Measurements from ENCODE around the gene SLC4A3.

The SLC4A3 gene

DNA sequence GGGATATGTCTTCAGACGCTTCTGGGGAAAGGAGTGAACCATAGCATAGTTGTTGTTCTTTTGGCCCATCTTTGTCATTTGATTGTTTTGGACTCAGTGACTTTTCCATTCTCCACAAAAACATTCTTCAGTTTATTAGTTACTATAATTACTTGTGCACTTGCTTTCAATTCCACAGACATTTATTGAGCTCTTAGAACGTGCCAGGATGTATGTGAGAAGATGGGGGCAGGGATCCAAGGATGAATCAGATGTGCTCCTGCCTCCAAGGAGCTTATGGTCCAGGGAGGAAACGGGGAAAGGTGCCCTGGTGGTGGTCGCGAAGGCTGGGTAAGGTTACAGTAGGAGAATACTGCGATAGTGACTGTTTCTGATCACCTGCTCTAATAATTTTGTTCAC is 6.9 kb upstream of the SLC4A3 start:
- Histone ChIP-seq H3K4me1 (no peaks in the 10 kb centered on the region), H3K79me2 (no peaks in the 10 kb centered on the region), H3K9ac (no peak overlapping the region), H3K4me3 (ENCODE audit: low read depth, low read length) (no peak overlapping the region), H3K36me3 (ENCODE audit: control insufficient read depth, insufficient read depth, low read length) (no peaks in the 10 kb centered on the region), H3K27ac (no peak overlapping the region), H2AFZ (no peak overlapping the region), H3K9me3 (ENCODE audit: control insufficient read depth, low read length) (no peaks in the 10 kb centered on the region), H3K27me3 (ENCODE audit: control insufficient read depth, insufficient read depth, low read length) (no peaks in the 10 kb centered on the region), H3K4me2 (ENCODE audit: low read length) (no peak overlapping the region)
- TF ChIP-seq, protein P1, sequence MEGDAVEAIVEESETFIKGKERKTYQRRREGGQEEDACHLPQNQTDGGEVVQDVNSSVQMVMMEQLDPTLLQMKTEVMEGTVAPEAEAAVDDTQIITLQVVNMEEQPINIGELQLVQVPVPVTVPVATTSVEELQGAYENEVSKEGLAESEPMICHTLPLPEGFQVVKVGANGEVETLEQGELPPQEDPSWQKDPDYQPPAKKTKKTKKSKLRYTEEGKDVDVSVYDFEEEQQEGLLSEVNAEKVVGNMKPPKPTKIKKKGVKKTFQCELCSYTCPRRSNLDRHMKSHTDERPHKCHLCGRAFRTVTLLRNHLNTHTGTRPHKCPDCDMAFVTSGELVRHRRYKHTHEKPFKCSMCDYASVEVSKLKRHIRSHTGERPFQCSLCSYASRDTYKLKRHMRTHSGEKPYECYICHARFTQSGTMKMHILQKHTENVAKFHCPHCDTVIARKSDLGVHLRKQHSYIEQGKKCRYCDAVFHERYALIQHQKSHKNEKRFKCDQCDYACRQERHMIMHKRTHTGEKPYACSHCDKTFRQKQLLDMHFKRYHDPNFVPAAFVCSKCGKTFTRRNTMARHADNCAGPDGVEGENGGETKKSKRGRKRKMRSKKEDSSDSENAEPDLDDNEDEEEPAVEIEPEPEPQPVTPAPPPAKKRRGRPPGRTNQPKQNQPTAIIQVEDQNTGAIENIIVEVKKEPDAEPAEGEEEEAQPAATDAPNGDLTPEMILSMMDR (IDR thresholded peaks at IDR 0.05): no peak

- no peaks in the 10 kb centered on the region for H3K9me3 ChIP-seq (ENCODE audit: control insufficient read depth, low read length)
- TF ChIP-seq, protein P1 (IDR thresholded peaks at IDR 0.05): no peak
- H3K4me2 ChIP-seq (ENCODE audit: low read length): no peak overlapping the region
- H2AFZ ChIP-seq: no peak overlapping the region
- no peaks in the 10 kb centered on the region for H3K4me1 ChIP-seq
- no peaks in the 10 kb centered on the region for H3K79me2 ChIP-seq
- no peaks in the 10 kb centered on the region for H3K36me3 ChIP-seq (ENCODE audit: control insufficient read depth, insufficient read depth, low read length)
- H3K4me3 ChIP-seq (ENCODE audit: low read depth, low read length): no peak overlapping the region
- no peak overlapping the region for H3K9ac ChIP-seq
- no peak overlapping the region for H3K27ac ChIP-seq
- H3K27me3 ChIP-seq (ENCODE audit: control insufficient read depth, insufficient read depth, low read length): no peaks in the 10 kb centered on the region
These were observed 5.5 kb upstream of the SLC4A3 start for GRCh38 chr2:219621935-219622334.

GRCh38 chr2:219622472-219622871 is 5.0 kb upstream of the SLC4A3 start:
- Histone ChIP-seq H3K27ac (no peak overlapping the region), H3K4me3 (ENCODE audit: low read depth, low read length) (no peak overlapping the region)

GRCh38 chr2:219624565-219624964 is 2.9 kb upstream of the SLC4A3 start:
- Histone ChIP-seq H3K9ac (no peak overlapping the region), H3K9me3 (ENCODE audit: control insufficient read depth, low read length) (no peaks in the 10 kb centered on the region), H3K27me3 (ENCODE audit: control insufficient read depth, insufficient read depth, low read length) (no peaks in the 10 kb centered on the region), H2AFZ (no peak overlapping the region), H3K36me3 (ENCODE audit: control insufficient read depth, insufficient read depth, low read length) (no peaks in the 10 kb centered on the region), H3K4me2 (ENCODE audit: low read length) (no peak overlapping the region), H3K79me2 (no peaks in the 10 kb centered on the region), H3K27ac (no peak overlapping the region), H3K4me1 (no peaks in the 10 kb centered on the region), H3K4me3 (ENCODE audit: low read depth, low read length) (no peak overlapping the region)
- TF ChIP-seq, protein P1 (IDR thresholded peaks at IDR 0.05): no peak

More at GRCh38 chr2:219622472-219622871, 5.0 kb upstream of the SLC4A3 start:
- no peak overlapping the region for H3K4me2 ChIP-seq (ENCODE audit: low read length)
- no peaks in the 10 kb centered on the region for H3K36me3 ChIP-seq (ENCODE audit: control insufficient read depth, insufficient read depth, low read length)
- no peaks in the 10 kb centered on the region for H3K9me3 ChIP-seq (ENCODE audit: control insufficient read depth, low read length)
- no peak overlapping the region for H3K9ac ChIP-seq
- H3K4me1 ChIP-seq: no peaks in the 10 kb centered on the region
- H3K27me3 ChIP-seq (ENCODE audit: control insufficient read depth, insufficient read depth, low read length): no peaks in the 10 kb centered on the region
- H3K79me2 ChIP-seq: no peaks in the 10 kb centered on the region
- no peak overlapping the region for H2AFZ ChIP-seq
- TF ChIP-seq, protein P1 (IDR thresholded peaks at IDR 0.05): no peak

- Histone ChIP-seq H3K9me3 (ENCODE audit: control insufficient read depth, low read length) (no peaks in the 10 kb centered on the region), H3K79me2 (no peaks in the 10 kb centered on the region), H3K27ac (no peak overlapping the region), H3K4me3 (ENCODE audit: low read depth, low read length) (no peak overlapping the region), H3K27me3 (ENCODE audit: control insufficient read depth, insufficient read depth, low read length) (no peaks in the 10 kb centered on the region), H2AFZ (no peak overlapping the region), H3K9ac (no peak overlapping the region), H3K36me3 (ENCODE audit: control insufficient read depth, insufficient read depth, low read length) (no peaks in the 10 kb centered on the region), H3K4me1 (no peaks in the 10 kb centered on the region), H3K4me2 (ENCODE audit: low read length) (no peak overlapping the region)
- TF ChIP-seq, protein P1 (IDR thresholded peaks at IDR 0.05): no peak
These were observed 2.3 kb upstream of the SLC4A3 start for GRCh38 chr2:219625179-219625578.

Measured in parathyroid adenoma (tissue), 2 donors.